GM12873 (cell line): ENCODE results near the gene UROC1.

ENCODE experiments used
- TF ChIP-seq, protein P1 (sequence below): IDR thresholded peaks from 2 replicates; pipeline ENCODE4 v1.5.1; 2012; ENCODE audit warnings: low read depth, mild to moderate bottlenecking, moderate library complexity, low read length, control low read depth; ENCODE audit not compliant: insufficient read depth; ENCODE audit errors: missing control alignments

The UROC1 gene

DNA sequence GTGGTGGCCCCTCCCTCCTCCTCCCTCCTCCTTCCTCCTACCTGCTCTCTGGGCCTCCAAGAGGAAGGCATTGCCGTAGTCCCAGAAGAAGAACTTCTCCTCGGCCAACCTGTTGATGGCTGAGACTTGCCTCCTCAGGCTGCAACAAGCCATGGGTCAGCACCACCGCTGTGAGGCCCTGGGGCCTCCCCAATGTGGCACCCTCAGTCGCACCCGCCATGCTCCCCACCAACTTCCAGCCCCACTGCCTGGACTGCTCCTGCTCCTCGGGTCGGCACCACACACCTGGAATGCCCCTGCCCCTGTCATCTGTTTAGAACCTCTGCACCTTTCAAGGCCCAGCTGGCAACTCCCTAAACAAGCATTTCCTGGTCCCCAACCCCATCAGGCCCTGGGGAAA is 17.6 kb downstream of the UROC1 start:
- TF ChIP-seq, protein P1, sequence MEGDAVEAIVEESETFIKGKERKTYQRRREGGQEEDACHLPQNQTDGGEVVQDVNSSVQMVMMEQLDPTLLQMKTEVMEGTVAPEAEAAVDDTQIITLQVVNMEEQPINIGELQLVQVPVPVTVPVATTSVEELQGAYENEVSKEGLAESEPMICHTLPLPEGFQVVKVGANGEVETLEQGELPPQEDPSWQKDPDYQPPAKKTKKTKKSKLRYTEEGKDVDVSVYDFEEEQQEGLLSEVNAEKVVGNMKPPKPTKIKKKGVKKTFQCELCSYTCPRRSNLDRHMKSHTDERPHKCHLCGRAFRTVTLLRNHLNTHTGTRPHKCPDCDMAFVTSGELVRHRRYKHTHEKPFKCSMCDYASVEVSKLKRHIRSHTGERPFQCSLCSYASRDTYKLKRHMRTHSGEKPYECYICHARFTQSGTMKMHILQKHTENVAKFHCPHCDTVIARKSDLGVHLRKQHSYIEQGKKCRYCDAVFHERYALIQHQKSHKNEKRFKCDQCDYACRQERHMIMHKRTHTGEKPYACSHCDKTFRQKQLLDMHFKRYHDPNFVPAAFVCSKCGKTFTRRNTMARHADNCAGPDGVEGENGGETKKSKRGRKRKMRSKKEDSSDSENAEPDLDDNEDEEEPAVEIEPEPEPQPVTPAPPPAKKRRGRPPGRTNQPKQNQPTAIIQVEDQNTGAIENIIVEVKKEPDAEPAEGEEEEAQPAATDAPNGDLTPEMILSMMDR = no peak

DNA sequence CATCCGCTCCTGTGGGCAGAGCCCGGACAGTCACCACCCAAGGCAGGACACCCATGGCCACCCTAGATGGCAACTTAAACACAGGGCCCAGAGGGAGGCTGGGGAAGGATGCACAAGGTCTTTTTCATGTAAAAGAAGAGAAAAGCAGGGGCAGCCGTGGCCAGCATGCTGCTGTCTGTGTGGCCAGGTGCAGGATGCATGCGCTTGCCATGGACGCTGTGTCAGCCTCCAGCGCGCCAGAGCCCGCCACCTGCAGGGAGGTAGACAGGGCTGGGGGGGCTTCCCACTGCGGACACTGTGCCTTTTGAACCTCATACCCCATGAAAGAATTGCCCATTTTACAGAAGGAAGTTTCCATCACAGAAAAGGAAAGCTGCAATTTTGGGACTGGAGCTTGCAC is 18.2 kb downstream of the UROC1 start:
- TF ChIP-seq, protein P1 = no peak

DNA sequence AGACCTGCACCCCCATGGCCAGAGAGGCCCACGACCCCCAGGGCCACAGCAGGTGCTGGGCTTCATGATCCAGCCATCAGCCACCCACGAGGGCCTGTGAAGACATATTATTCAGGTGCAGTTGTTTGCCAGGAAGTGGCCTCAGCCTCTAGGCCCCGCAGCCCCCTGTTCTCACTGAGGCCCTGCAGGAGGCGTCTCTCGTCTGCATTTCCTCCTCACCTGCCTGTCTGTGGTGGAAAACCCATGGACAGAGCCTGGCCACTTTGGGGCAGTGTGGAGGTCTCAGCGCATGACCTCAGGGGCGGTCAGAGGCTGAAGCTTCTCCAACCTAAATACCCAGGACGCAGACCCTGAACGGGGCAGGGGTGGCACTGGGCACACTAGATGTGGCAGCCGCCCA is 18.6 kb downstream of the UROC1 start:
- TF ChIP-seq, protein P1 = no peak

DNA sequence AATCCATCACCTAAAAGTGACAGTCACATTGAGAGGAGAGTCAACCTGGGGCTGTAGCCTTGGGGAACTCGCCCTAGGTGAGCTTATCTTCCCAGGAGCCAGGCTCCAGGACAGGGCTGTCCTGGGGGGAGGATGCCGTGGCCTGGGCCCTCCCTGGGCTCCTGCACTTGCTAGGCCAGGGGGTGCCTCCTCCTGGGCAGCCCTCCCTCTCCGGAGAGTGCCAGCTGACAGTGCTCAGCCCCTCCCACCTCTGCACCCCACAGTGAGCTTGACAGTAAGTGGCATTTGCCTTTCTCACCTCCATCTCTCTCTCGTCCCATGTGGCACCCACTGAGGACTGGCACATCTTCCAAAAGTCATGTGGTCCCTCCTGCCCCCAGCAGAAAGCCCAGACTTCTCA is 19.1 kb downstream of the UROC1 start:
- TF ChIP-seq, protein P1 = no peak

DNA sequence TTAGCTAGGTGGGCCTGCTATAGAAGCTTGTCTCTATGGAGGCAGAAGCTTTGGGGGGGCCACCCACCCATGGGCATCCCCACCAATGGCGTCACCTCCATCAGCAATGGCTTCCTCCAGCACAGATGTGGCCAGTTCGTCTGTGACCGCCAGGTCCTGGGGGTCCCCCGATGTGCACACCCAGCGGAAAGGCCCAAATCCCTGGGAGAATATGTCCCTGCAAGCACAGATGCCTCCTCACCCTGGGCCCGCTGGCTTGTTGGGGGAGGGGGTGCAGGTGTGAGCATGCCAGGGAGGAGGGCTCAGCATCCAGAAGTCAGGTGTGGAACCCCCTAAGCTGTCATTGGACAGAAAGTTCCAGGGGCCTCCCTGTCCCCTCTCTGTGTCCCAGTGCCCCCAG is 19.6 kb downstream of the UROC1 start:
- TF ChIP-seq, protein P1 = no peak

DNA sequence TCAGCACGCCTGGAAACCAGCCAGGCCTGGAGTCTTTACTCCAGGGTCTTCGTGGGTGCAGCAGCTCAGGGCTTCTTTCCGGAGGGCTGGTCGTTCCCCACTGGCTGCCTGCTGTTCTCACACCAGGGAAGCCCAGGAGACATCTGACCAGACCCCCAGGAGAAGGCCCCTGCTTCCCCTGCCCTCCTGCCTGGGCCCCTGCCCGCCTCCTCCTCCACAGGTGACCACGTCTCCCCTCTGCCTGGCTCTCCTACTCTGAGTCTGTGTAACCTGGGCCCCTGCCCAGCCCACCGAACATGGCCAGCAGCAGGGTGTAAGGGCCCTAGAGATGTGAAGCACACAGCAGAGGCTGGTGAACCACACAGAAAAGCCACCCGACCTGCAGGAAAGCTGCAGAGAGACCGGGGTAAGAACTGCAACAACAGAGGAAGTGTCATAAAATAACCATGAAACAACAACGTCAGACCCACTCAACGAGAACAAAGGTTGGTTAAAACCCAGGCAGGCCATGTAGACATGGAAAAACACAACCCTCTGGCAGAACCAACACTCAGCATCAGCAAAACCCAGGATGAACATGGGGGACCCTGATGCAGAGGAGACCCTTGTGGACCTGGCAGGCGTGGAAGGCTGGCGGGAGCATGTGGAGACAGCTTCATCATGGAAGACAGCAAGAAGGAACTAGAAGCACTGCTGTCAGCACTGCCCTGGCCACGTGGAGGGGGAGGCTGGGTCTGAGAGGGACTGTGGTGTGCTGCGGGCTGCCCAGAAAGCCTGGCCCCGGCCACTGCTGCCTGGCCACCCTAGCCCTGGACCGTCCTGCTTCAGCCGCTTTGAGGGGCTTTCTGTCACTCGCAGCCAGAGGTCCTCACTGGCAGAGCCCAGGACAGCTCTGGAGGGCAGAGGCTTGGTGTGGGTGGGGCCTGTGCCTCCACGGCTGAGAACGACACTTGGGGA is 20.4 kb downstream of the UROC1 start:
- TF ChIP-seq, protein P1 = no peak

DNA sequence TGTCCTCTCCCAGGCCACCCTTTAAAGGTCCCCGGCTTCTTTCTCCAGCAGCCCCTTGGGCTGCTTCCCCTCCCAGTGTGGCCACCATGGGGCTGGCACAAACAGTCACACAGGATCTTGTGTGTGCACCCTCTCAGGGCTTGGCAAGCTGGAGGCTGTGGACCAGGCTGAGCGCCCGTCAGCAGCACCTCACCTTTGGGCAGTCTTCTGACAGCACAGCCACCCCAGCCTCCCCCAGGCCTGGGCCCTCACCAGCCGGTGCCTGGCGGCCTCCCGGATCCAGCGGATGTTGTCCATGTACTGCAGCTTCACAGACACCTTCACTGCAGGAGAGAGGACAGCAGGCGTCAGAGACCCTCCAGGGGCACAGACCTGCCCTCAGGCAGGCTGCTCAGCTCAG is 21.8 kb downstream of the UROC1 start:
- TF ChIP-seq, protein P1 = no peak

DNA sequence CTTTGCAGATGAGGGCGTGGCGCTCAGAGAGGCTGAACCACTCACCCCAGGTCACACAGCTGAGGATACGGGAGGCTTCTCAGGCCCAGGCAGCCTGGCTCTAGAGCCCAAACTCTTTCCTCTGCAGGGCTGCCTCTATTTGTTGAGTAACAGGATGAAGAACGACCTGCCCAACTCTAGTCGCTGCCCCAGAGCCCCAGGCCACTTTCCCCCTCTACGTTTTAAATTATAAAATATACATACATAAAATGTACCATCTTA is 22.7 kb downstream of the UROC1 start:
- TF ChIP-seq, protein P1 = no peak
